CD4-positive, alpha-beta T cell treated with Interleukin-1 beta for 1 hour (primary cell): Measurements from ENCODE around the gene DAAM2.

Source experiments
- DNase-seq, 2 donors: peaks; one replicate each; pipeline ENCODE4 v3.0.0-alpha.2; 2020 to 2022

Gene DAAM2

GRCh38 chr6:39849764-39850163, 57.6 kb downstream of the DAAM2 start:
- DNase-seq, result no peak

- no peak for DNase-seq
Observed at GRCh38 chr6:39850736-39851297, 58.6 kb downstream of the DAAM2 start.

GRCh38 chr6:39851331-39851730, 59.2 kb downstream of the DAAM2 start:
- no peak for DNase-seq

GRCh38 chr6:39852324-39852723, 60.1 kb downstream of the DAAM2 start:
- DNase-seq, result no peak

GRCh38 chr6:39853604-39854003, 61.4 kb downstream of the DAAM2 start:
- DNase-seq, result no peak

GRCh38 chr6:39855356-39855995, 63.3 kb downstream of the DAAM2 start:
- DNase-seq, result no peak

GRCh38 chr6:39859025-39859424, 66.8 kb downstream of the DAAM2 start:
- DNase-seq, result no peak

- DNase-seq, result no peak
Observed at GRCh38 chr6:39861663-39862062, 69.5 kb downstream of the DAAM2 start.

- DNase-seq, result peak; percentile 11 to 25
Observed at GRCh38 chr6:39865011-39865888, 73.1 kb downstream of the DAAM2 start.

GRCh38 chr6:39867592-39867991, 75.4 kb downstream of the DAAM2 start:
- DNase-seq, result no peak

GRCh38 chr6:39870950-39871349, 78.8 kb downstream of the DAAM2 start:
- no peak for DNase-seq

- DNase-seq, result no peak
Observed at GRCh38 chr6:39873439-39873838, 81.3 kb downstream of the DAAM2 start.

- DNase-seq, result no peak
Observed at GRCh38 chr6:39876111-39876510, 83.9 kb downstream of the DAAM2 start.

GRCh38 chr6:39876826-39877225, 84.7 kb downstream of the DAAM2 start:
- DNase-seq, result no peak

- DNase-seq, result no peak
Observed at GRCh38 chr6:39879535-39879934, 87.4 kb downstream of the DAAM2 start.

- no peak for DNase-seq
Observed at GRCh38 chr6:39880594-39880993, 88.4 kb downstream of the DAAM2 start.

- no peak for DNase-seq
Observed at GRCh38 chr6:39881851-39882530, 89.8 kb downstream of the DAAM2 start.

GRCh38 chr6:39882531-39882899, 90.3 kb downstream of the DAAM2 start:
- DNase-seq, result no peak

GRCh38 chr6:39884696-39885095, 92.5 kb downstream of the DAAM2 start:
- no peak for DNase-seq

GRCh38 chr6:39885691-39886090, 93.5 kb downstream of the DAAM2 start:
- DNase-seq, result no peak

- no peak for DNase-seq
Observed at GRCh38 chr6:39886871-39887270, 94.7 kb downstream of the DAAM2 start.

- no peak for DNase-seq
Observed at GRCh38 chr6:39887692-39888450, 95.7 kb downstream of the DAAM2 start.

- DNase-seq, result no peak
Observed at GRCh38 chr6:39889229-39889628, 97.1 kb downstream of the DAAM2 start.
